Activated naive CD4-positive, alpha-beta T cell (primary cell): Measurements from ENCODE around the gene CRYBA1.

Source experiments
- DNase-seq, 4 experiments: peaks; one replicate each; lab custom pipeline; 2025; lab: John Stamatoyannopoulos, UW

Gene CRYBA1

DNA sequence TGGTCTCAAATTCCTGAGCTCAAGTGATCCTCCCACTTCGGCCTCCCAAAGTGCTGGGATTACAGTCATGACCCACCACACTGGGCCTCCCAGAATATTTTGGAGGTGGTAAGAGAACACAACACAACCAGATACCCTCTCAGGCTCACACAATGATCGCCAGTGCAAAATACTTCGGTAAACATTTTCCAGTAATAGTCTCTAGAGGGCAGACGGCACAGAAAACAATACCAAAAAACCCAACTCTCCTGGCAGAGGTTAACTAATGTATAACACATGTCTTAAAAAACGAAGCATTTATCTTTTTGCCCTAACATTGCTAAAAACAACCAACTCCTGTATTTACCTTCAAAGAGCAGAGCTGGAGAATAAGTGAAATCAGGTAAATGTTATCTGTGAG is 36.8 kb downstream of the CRYBA1 start:
- DNase-seq = no peak

GRCh38 chr17:29283961-29284360 is 37.3 kb downstream of the CRYBA1 start:
- DNase-seq = no peak

DNA sequence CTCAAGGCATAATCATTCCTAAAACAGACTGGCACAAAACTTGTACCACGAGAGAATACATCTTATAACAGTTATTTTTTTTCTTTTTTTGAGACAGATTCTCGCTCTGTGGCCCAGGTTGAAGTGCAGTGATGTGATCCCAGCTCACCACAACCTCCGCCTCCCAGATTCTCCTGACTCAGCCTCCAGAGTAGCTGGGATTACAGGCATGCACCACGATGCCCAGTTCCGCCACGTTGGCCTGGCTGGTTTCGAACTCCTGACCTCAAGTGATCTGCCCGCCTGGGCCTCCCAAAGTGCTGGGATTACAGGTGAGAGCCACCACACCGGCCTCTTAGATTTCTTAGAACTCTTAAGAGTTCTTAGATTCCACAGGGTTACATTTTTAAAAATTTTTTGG is 43.2 kb downstream of the CRYBA1 start:
- DNase-seq = no peak

GRCh38 chr17:29291163-29291752 is 44.6 kb downstream of the CRYBA1 start:
- no peak for DNase-seq

DNA sequence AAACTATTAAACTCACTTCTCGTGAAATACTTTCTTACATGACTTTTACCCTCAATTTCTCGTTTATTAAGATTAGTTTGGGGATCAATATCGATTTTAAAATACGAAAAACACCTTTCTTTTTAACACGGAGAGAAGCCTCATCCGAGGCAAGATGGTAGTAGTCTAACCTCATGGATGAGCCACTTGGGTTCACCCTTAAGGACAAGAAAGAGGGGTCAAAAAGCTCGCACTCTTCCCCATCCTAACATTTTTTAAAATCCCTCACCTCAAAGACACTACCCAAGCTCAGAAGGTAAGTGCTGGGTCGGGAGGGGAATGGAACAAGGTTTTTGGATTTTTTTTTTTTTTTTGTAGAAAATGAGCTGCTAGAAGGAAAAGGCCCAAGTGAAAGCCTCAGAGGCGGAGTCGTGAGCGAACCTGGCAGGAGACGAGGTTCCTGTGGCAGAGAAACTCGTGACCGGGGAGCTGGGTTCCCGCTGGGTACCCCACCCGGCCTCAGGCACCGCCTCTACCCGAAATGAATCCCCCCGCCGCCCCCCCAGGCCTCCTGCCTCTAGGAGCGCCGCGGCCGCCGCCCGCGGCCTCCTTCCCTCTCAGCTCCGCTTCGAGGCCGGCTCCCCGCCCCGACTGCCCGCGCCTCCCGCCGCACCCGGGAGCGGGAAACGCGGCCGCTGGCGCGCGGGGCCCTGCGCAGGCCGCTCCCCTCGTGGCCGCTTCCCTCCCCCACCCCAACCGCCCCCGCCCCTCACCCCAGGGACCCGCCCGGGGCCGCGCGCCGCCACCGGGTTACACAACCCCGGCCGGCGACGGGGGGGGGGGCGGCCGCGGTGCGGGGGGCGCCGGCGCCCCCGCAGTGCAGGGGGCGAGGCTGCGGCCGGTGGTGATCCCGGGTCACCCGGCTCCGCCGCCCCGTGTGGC is 45.7 kb downstream of the CRYBA1 start:
- peak in 3 of 4 experiments; percentile 7 to 49 (median 39) for DNase-seq

DNA sequence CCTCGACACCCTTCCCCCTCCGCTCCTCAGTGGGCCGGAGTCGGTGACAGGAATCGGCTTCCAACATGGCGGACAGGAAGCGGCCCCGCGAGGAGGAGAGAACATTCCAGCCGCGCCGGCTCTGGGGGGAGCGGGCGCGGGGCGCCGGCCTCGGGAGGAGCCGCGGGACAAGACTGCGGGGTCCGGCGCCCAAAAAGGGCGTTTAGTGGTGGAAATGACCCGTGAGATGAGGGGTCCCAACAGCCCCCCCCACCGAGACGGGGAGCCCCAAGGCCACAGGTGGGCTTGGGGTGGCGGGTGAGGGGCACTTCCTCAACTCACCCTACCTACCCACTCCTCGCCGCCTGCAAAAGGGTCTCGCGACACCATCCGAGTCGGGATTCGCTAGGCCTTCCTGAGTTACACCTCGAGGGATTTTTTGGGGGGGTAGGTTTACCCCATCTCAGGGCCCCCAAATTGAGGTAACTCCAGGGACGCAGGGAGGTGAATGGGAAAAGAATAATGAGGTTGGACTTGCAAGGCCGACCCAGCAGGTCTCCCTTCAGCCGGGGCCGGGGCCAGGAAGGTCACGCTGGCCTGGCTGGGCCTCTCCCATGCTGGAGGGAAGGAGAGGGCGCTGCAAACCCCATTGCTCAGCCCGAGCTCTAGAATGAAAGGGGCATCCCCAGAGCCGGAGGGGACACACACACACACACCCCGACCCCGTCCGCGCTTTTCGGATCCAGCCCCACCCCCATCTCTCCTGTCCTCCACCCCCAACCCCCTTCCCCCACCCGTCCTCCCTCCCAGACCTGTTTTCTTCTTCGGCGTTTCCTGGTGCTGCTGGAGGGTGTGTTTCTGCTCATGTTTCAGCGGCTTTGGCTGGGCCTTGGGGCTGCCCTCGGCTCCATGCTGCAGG is 46.6 kb downstream of the CRYBA1 start:
- DNase-seq = peak; percentile 31 to 62 (median 42)

DNA sequence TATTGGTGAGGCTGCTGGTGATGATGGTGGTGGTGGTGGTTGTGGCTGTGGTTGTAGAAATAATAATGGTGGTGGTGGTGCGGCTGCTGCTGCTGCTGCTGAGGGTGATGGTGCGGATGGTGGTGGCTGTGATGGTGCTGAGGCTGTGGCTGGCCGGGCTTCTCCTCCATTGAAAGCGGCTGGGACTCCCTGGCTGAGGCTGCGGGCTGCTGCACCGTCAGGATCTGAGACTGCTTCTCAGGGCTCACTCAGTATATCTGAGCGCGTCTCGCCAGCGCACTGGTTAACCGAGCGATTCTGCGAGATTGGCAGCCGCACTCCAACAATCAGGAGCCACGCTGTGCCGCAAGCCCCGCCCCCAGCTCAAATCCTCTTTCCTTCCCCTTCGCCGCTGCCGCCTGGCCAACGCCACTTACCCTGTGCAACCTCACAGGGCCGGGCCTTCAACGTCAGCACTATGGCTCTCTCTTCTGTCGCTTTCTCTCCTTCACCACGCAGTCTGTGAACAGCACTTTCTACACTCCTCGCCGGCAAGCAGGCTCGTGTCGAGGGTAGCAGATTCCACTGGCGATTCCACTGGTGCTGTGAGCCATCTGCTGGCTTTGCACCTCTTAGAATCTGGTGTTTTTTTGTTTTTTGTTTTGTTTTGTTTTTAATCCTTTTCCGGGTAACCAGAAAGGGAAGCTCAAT is 47.4 kb downstream of the CRYBA1 start, which contains the start of gene NUFIP2:
NUFIP2 (minus strand) TSS at position 259 of the 690 bp plus-strand sequence; CDS start at position 170, 89 bp downstream.
- DNase-seq = peak; percentile 94 to 96 (median 95)

DNA sequence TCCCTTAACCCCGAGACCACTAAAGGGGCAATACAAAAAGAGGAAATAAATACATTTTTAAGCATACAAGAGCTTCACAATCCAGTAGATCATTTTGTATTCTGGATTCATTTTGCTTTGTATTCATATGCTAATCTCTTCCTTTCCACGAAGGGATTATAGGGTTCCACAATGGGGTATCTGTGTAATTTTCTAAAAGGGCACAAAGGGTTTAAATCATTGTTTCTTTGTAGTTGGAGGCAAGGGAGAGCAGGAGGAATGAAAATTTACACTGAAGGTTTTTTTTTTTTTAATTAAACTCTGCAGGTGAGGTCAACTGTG is 47.9 kb downstream of the CRYBA1 start:
- DNase-seq = no peak

DNA sequence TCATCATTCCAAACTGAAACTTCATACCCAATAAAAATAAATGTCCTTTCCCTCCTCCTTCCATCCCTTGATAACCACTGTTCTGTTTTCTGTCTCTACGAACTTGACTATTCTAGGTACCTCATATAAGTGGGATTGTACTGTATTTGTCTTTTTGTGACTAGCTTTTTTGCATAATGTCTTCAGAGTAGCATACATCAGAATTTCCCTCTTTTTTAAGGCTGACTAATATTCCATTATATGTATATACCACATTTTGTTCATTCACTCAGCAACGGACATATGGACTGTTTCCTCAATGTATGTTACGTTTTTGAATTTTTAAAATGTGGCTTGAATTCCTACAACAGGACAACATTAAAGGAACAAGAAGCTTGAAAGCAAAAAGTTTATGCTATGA is 48.8 kb downstream of the CRYBA1 start:
- no peak for DNase-seq

DNA sequence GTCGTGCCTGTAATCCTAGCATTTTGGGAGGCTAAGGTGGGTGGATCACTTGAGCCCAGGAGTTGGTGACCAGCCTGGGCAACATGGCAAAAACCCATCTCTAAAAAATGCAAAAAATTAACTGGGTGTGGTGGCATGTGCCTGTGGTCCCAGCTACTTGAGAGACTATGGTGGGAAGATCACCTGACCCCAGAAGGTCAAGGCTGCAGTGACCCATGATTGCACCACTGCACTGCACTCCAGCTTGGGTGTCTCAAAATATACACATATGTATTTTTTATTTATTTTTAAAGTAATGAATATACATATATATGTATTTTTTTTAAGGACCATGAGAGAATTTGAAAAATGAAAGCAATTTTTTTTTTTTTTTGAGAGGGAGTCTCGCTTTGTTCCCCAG is 52.4 kb downstream of the CRYBA1 start:
- DNase-seq = no peak

DNA sequence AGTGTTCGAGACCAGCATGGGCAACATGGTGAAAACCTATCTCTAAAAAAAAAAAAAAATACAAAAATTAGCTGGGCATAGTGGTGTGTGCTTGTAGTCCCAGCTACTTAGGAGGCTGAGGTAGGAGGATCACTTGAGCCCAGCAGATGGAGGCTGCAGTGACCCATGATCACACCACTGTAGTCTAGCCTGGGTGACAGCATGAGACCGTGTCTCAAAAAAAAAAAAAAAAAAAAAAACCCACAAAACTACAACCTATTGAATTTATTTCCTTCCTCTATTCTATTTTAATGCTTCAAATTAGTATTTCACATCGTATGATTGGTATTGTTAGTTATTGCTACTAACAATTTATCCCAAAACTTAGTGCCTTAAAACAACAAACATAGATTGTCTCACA is 56.7 kb downstream of the CRYBA1 start:
- no peak for DNase-seq
